ENCODE results near the gene SYNC. TPM values are rescaled to one million over a fixed set of nuclear protein-coding genes. Genes with fewer than 3 reads are reported as not detected.

Gene SYNC
- total and polyA plus RNA-seq, 9 of the 15 experiments (the other 6 are each of a cell fraction or from before 2014, with no cell fraction given), result 0.49 to 1.1 (median 0.87) TPM

DNA sequence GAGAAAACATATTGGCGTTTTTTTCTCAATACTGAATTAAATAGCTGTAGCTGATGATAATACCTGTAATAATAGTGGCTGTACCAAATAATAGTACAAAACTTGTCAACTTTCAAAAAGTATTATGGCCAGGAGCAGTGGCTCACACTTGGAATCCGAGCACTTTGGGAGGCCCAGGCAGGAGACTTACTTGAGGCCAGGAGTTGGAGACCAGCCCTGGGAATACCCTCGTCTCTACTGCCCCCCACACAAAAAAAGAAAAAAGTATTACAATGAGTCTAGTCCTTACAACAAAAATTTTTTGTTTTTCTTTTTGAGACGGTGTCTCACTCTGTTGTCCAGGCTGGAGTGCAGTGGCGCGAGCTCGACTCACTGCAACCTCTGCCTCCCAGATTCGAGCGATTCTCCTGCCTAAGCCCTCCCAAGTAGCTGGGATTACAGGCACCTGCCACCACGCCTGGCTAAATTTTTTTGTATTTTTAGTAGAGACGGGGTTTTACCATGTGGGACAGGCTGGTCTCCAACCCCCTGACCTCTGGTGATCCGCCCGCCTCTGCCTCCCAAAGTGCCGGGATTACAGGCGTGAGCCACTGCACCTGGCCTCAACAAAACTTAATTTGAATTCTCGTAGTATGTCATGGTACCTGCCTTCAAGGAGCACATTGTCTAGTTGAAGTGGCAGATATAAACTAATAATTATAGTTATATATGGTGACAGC, 50.2 kb downstream of the SYNC start:
- POLR2A ChIA-PET, result interaction anchor here (0.6 to 2.3 kb wide), 4 partner anchors 8 to 171 kb away, joined by 3 to 9 read pairs (median 4); no protein-coding TSS in a partner anchor
- intact Hi-C loops (cut with micrococcal nuclease), result no loop called here
- Histone ChIP-seq H3K27me3 (ENCODE audit: control insufficient read depth in 2 of 2, insufficient read depth in 2 of 2, low read length in 2 of 2) (no peaks in the 10 kb centered on the region), H2AFZ (ENCODE audit: low read depth, low read length) (no peak overlapping the region), H3K9me1 (ENCODE audit: control insufficient read depth, insufficient read depth, low read length) (no peaks in the 10 kb centered on the region), H4K20me1 (replicated peaks; ENCODE audit: control insufficient read depth, insufficient read depth, low read length) (no peaks in the 10 kb centered on the region), H3K36me3 (ENCODE audit: control insufficient read depth, insufficient read depth, low read length) (peaks cover 64% of the 10 kb centered on the region), H3K4me3 (peak overlapping the region; percentile 84), H3K4me2 (ENCODE audit: insufficient read depth, low read length) (peak overlapping the region; percentile 96), H3K9ac (ENCODE audit: insufficient read depth in 1 of 2, low read depth in 2 of 2, low read length in 2 of 2) (peak overlapping the region; percentile 99 to 100), H3K9me3 (replicated peaks; ENCODE audit: control insufficient read depth, insufficient read depth, low read depth, low read length) (no peaks in the 10 kb centered on the region), H3K27ac (ENCODE audit: extremely low read depth, low read depth, low read length) (peak overlapping the region; percentile 100; the same call in 2 of the 3 replicates), H3K4me1 (replicated peaks in 1 of 2; ENCODE audit: control insufficient read depth in 2 of 2, insufficient read depth in 2 of 2, low read length in 2 of 2) (peaks cover 18 to 22% of the 10 kb centered on the region in 2 experiments; a peak in 4 of 5 replicates), H3K79me2 (ENCODE audit: control insufficient read depth, insufficient read depth, low read length) (peaks cover 91% of the 10 kb centered on the region)
- no peak for FAIRE-seq
- in situ Hi-C loops (cut with MboI), result no loop called here
- peak in 1 of 4 experiments; percentile 30 for DNase-seq (ENCODE audit: extremely low read depth in 1 of 4, low spot score in 3 of 4)
- no TSS peak for BruUV-seq (replicated peaks)
- 64% methylated on average over 16 of the region's 16 CpGs for WGBS (ENCODE audit: insufficient coverage, low coverage, missing lambda C conversion rate)
- no peak for ATAC-seq
- CTCF ChIA-PET (ENCODE audit: low intra/inter-chr PET ratio), result no interaction called here
- TF ChIP-seq HNRNPH1 (optimal IDR thresholded peaks at IDR 0.05; ENCODE audit: low read depth, low read length), result no peak
- 0 out of 2 replicates have a peak, but pooled peaks have one; percentile 48 for TF ChIP-seq PTBP1 (IDR thresholded peaks at IDR 0.05; ENCODE audit: low read depth, low read length)
- TF ChIP-seq, protein P1, sequence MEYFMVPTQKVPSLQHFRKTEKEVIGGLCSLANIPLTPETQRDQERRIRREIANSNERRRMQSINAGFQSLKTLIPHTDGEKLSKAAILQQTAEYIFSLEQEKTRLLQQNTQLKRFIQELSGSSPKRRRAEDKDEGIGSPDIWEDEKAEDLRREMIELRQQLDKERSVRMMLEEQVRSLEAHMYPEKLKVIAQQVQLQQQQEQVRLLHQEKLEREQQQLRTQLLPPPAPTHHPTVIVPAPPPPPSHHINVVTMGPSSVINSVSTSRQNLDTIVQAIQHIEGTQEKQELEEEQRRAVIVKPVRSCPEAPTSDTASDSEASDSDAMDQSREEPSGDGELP (CRISPR knock-in tag; IDR thresholded peaks at IDR 0.05; ENCODE audit: borderline replicate concordance), result no peak
- no peak for TF ChIP-seq TAF9B (IDR thresholded peaks at IDR 0.05; ENCODE audit: partially characterized antibody)
- TF ChIP-seq MAFF (IDR thresholded peaks at IDR 0.05; ENCODE audit: low read length), result no peak
- TF ChIP-seq, protein P2, sequence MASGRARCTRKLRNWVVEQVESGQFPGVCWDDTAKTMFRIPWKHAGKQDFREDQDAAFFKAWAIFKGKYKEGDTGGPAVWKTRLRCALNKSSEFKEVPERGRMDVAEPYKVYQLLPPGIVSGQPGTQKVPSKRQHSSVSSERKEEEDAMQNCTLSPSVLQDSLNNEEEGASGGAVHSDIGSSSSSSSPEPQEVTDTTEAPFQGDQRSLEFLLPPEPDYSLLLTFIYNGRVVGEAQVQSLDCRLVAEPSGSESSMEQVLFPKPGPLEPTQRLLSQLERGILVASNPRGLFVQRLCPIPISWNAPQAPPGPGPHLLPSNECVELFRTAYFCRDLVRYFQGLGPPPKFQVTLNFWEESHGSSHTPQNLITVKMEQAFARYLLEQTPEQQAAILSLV (tag; IDR thresholded peaks at IDR 0.05), result no peak
- no peak for TF ChIP-seq ZC3H11A (IDR thresholded peaks at IDR 0.05; ENCODE audit: low read depth, low read length)
- TF ChIP-seq ASH1L (IDR thresholded peaks at IDR 0.05; ENCODE audit: borderline replicate concordance, low read depth, partially characterized antibody), result no peak
- no peak for TF ChIP-seq ZC3H4 (CRISPR knock-in tag; IDR thresholded peaks at IDR 0.05; ENCODE audit: borderline replicate concordance)
- TF ChIP-seq, protein P3, sequence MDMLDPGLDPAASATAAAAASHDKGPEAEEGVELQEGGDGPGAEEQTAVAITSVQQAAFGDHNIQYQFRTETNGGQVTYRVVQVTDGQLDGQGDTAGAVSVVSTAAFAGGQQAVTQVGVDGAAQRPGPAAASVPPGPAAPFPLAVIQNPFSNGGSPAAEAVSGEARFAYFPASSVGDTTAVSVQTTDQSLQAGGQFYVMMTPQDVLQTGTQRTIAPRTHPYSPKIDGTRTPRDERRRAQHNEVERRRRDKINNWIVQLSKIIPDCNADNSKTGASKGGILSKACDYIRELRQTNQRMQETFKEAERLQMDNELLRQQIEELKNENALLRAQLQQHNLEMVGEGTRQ (CRISPR knock-in tag; IDR thresholded peaks at IDR 0.05), result no peak
- no peak for TF ChIP-seq E2F6 (IDR thresholded peaks at IDR 0.05; ENCODE audit: borderline replicate concordance in 1 of 2, extremely low read depth in 1 of 2, insufficient read depth in 1 of 2, insufficient read length in 1 of 2, low read depth in 1 of 2, low read length in 1 of 2, poor library complexity in 1 of 2, severe bottlenecking in 1 of 2)
- TF ChIP-seq, protein P4, sequence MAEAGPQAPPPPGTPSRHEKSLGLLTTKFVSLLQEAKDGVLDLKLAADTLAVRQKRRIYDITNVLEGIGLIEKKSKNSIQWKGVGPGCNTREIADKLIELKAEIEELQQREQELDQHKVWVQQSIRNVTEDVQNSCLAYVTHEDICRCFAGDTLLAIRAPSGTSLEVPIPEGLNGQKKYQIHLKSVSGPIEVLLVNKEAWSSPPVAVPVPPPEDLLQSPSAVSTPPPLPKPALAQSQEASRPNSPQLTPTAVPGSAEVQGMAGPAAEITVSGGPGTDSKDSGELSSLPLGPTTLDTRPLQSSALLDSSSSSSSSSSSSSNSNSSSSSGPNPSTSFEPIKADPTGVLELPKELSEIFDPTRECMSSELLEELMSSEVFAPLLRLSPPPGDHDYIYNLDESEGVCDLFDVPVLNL (CRISPR knock-in tag; IDR thresholded peaks at IDR 0.05; ENCODE audit: low read depth), result no peak
- TF ChIP-seq FOXP1 (CRISPR knock-in tag; IDR thresholded peaks at IDR 0.05), result no peak
- TF ChIP-seq POLR2B (IDR thresholded peaks at IDR 0.05; ENCODE audit: low read depth, partially characterized antibody), result no peak
- TF ChIP-seq MIER1 (IDR thresholded peaks at IDR 0.05; ENCODE audit: low read depth), result no peak
- no peak for TF ChIP-seq E2F3 (CRISPR knock-in tag; IDR thresholded peaks at IDR 0.05)

All from K562 (cell line).